ES-I3 (cell line): ENCODE measurements around the gene HES7.
A peak's percentile ranks its signal among the peaks of the same experiment; 100 is the strongest.

Source experiments
- H3K36me3 ChIP-seq: 2 replicates; pipeline ENCODE4 v1.6.1; 2013; ENCODE audit warnings: mild to moderate bottlenecking, low read length, control low read depth, moderate library complexity; ENCODE audit not compliant: insufficient read depth
- H3K4me1 ChIP-seq: 2 replicates; pipeline ENCODE4 v1.6.1; 2013; ENCODE audit warnings: mild to moderate bottlenecking, control low read depth, low read length; ENCODE audit not compliant: insufficient read depth
- H3K9ac ChIP-seq: 2 replicates; pipeline ENCODE4 v1.6.1; 2013; ENCODE audit warnings: low read depth, mild to moderate bottlenecking, low read length, moderate library complexity
- H3K9me3 ChIP-seq: 2 replicates; pipeline ENCODE4 v1.6.1; 2013; ENCODE audit warnings: mild to moderate bottlenecking, low read length, moderate library complexity; ENCODE audit not compliant: control insufficient read depth, insufficient read depth

The HES7 gene

DNA sequence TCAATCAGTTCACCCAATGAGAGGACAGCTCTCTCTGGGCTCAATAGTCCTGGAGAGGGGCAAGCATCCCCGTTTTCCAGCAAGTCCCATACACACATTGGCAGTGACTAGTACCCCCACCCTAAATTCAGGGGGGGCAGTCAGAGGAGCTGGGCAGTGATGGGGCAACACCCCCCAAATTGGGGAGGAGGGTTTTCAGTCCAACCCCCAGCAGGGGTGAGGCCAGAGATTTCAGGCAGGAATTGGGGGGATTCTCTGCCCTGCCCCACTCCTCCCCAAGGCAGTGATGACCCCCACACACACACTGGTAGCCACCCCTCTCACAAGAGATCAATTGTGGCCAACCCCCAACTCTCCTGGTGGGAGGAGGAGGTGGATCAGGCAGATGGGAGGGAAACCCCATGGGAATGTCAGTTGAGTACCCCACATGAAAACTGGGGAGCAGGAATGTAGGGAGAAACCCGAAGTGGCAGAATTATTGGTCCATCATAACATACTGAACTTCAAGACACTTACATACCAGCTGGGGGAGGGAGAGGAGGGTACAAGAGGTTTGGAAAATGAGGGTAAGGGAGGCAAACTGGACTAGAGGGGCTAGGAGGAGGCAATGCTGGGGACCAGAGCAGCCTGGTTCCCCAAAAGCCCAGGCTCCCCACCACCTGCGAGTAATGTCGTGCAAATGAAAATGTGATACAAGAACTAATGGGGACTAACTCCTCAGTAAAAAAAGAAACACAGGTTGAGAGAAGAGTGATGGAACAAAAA is 35.7 kb upstream of the HES7 start:
- H3K4me1 ChIP-seq: peaks cover 19% of the 10 kb centered on the region
- no peak overlapping the region for H3K9ac ChIP-seq
- no peaks in the 10 kb centered on the region for H3K9me3 ChIP-seq
- H3K36me3 ChIP-seq: peaks cover 12% of the 10 kb centered on the region

DNA sequence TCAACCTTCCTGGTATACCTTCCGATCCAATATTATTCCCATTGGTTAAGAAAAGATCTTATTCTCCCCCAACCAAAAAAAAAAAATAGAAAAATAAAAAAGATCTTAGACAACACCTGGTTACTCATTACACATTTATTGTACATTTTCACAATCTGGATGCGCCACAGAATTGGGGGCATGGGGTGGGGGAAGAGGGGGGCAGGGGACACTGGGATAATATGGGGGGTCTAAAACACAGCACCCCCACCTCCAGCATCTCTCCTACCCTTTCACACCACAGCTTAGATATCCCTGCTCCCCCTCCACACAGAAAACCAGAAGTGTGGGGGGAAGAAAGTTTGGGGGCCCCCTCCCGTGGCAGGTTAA is 35.1 kb upstream of the HES7 start:
- Histone ChIP-seq H3K9ac (no peak overlapping the region), H3K36me3 (peaks cover 12% of the 10 kb centered on the region), H3K9me3 (no peaks in the 10 kb centered on the region), H3K4me1 (peaks cover 14% of the 10 kb centered on the region)

DNA sequence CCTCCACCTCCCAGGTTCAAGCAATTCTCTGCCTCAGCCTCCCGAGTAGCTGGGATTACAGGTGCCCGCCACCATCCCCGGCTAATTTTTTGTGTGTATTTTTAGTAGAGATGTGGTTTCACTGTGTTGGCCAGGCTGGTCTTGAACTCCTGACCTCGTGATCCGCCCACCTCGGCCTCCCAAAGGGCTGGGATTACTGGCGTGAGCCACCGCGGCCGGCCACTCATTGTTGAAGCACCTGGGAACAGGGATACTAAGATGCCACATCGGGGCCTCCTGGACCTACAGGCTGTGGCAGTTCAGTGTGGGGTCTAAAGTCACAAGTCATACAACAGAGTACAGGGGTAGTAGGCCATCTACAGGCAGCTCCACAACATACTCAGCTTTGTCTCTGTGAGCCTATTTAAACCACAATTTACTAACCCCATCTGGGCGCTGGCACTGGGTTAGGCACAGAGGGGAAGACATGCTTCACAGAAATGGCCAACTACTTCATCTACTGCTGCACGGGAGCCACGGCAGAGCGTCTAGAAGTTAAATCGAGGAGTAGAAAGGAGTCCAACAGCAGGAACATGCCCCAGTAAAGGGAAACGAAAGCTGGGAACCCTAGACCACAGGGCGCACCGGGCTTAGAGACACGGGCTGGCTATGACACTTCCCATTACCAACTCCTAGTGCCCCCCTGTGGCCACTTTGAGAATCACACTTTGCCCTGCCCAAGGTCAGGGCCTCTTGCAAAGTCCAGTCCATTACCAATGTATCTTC is 34.5 kb upstream of the HES7 start:
- H3K36me3 ChIP-seq: peaks cover 12% of the 10 kb centered on the region
- H3K4me1 ChIP-seq: peaks cover 11% of the 10 kb centered on the region
- H3K9ac ChIP-seq: no peak overlapping the region
- no peaks in the 10 kb centered on the region for H3K9me3 ChIP-seq

DNA sequence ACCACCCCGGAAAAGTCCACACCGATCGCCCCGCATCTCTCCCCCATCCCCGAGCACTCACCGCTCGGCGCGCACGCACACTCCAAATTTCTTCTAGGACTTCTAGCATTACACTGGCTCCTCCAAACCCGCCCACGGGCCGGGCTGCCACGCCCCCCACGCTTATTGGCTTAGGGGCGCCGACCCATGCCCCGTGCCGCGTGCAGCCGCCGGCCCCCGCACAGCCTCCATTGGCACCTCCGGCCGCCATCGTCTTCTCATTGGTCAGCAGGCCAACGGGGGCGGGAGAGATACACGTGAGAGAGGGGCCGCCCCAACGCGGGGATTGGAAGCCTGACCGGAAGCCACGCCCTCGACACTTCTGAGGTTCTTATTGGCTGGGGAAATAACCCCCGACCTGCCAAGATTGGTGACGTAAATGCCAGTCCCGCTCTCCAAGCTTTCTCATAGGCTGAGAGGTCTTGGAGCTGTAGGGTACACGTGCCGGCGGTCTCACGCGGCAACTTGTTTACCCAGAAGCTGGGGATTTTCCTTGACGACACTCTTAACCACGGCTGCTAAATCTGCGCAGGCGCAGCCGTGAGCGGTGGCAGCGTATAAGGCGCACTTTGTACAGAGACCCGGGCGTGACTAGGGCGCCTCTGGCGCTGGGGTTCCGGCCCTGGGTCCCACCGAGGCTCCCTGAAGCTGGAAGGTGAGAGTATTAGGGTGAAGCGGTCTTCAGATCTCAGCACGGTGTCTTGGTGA is 32.5 kb upstream of the HES7 start:
- H3K4me1 ChIP-seq: peaks cover 17% of the 10 kb centered on the region
- no peaks in the 10 kb centered on the region for H3K9me3 ChIP-seq
- H3K36me3 ChIP-seq: peaks cover 12% of the 10 kb centered on the region
- peak overlapping the region; percentile 80 for H3K9ac ChIP-seq

DNA sequence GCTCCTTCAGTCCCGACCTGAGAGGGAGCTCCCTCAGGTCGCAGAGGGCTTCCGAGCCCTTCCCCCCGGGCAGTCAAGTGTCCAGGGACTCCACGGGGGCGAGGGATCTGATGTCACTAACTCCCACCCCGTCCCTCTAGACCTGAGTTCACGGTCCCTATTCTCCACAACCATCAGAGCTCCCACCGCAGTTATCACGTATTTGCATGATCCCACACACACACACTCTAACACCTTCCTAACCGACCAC is 32.0 kb upstream of the HES7 start:
- Histone ChIP-seq H3K36me3 (peaks cover 7% of the 10 kb centered on the region), H3K9me3 (no peaks in the 10 kb centered on the region), H3K4me1 (peaks cover 17% of the 10 kb centered on the region), H3K9ac (peak overlapping the region; percentile 80)

DNA sequence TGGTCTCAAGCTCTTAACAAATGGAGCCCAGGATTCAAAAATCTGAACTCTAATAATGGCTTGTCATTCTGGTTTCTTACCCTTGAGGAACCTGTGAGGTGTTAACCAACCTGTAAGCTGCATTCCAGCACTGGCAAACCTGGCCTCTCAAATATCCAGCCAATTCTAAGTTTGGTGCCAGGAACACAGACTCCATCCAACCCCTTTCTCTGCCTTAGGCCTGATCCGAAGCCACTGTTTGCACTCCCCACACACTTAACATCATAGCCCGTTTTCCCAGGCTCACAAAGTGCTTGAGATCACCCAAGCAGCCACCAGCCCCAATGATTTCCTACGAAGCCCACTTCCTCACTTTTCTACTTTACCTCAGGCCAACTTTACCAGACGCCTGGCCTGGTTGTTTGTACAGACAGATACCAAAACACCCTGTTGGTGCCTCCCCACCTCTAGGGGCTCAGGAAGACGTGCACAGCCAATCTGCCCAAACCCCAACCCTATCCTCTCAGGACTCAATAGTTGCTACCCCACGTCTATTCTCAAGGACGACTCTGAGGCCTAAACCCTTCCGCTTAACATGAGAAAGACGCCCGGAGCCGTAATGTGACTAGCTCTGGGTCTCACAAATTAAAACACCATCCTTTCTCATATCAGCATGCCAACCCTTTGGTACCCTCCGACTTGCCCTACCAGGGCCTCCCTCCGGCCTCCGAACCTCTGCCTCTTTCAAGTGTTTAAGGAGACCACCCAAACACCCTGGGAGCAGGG is 31.5 kb upstream of the HES7 start:
- H3K4me1 ChIP-seq: peaks cover 17% of the 10 kb centered on the region

DNA sequence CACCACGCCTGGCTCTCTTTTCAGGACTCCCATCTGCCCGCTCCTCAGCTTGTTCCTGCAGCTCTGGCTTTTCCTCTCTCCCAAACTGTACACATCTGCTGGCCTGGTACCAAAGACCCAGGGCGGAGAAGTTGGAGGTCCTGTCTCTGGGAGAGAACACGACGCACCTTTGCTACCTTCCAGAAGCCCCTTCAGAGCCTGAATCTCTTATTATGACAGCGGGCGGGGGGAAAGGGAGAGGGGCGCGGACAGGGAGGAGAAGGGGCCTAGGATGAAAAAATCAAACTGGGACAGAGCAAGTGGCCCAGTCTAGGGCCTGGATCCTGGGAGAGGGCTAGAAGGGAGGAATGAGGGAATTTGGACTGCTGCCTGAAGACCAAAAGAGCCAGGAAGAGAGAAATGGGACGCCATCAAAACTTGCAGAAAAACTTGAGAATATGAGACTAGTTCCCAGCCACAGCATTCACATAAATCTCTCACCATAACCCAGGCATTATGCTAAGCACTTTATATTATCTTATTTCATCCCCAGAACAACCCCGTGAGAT is 30.8 kb upstream of the HES7 start:
- H3K36me3 ChIP-seq: 0 out of 2 replicates have a peak, but pooled peaks cover under 1% of the 10 kb centered on the region
- no peaks in the 10 kb centered on the region for H3K9me3 ChIP-seq
- H3K4me1 ChIP-seq: peaks cover 17% of the 10 kb centered on the region
- peak overlapping the region; percentile 80; the same call in 1 of the 2 replicates for H3K9ac ChIP-seq

More for the DNA sequence above, 31.5 kb upstream of the HES7 start:
- Histone ChIP-seq H3K9me3 (no peaks in the 10 kb centered on the region), H3K36me3 (peaks cover 6% of the 10 kb centered on the region; the same call in 1 of the 2 replicates), H3K9ac (peak overlapping the region; percentile 80)

DNA sequence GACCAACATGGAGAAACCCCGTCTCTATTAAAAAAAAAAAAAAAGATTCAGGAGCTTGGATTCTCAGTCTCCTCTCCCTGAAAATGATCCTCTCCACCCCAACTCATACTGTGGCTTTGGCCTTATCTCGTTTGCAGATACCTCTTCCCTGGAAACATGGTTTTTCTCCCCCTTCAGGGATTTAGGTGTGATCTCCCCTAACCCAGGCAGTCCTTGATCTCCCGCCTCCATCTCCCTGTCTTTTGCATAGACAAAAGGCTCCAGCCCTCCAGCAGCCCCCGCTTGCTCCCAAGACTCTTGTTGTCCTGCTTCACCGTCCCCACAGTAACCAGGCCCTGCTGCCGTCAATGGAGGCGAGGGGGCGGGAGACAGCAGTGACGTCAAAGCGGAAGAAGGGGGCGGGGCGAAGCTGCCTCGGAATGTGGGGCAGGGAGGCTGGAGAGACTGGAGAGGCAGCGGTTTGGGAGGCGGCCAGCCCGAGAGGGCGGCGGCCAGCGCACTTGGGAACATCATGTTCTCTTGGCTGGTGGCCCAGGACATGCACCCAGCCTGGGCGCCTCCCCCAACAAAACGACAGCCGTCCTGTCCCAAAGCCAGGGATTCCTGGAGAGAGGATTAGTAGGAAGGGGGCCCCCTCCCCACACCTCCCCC is 30.2 kb upstream of the HES7 start:
- Histone ChIP-seq H3K4me1 (peaks cover 17% of the 10 kb centered on the region), H3K9ac (peak overlapping the region; percentile 80)

DNA sequence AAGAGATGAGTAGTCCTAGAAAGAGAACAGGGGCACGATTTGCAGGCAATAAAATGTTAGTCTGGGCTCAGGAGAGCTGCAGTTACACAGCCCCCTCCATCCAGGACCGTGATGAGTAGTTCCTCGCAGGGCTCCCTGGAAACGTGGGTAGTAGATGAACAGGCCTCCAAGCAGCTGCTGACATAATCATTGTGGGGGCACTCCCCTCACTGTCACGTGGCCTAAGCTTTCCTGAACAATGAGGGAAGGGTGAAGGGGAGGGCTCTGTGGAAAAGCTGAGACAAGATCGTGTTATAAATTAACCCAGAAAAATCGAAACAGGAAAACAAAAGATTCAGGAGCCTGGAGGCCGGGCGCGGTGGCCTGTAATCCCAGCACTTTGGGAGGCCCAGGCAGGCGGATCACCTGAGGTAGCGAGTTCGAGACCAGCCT is 29.6 kb upstream of the HES7 start:
- peak overlapping the region; percentile 80; the same call in 1 of the 2 replicates for H3K9ac ChIP-seq
- no peaks in the 10 kb centered on the region; the same call in 1 of the 2 replicates for H3K36me3 ChIP-seq

More for the DNA sequence above, 30.2 kb upstream of the HES7 start:
- no peaks in the 10 kb centered on the region for H3K9me3 ChIP-seq
- H3K36me3 ChIP-seq: no peaks in the 10 kb centered on the region; the same call in 1 of the 2 replicates

DNA sequence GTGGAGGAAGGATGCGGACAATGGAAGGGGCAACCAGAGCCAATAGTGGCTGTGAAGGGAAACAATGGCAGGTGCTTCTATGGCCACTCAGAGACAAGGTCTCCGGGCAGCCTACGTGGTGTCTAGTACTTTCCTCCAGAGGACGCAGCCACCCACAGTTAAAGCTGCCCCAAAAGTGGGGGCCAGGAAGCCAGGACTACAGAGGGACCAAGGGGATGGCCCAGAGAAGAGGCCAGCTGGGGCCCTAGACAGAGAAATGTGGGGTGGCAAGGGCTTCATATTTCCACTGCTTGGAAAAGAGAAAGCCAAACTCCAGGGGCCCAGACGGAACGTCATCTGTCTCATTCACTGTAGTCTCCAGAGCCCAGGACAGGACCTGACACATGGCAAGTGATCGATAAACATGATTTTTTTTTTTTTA is 29.1 kb upstream of the HES7 start:
- peaks cover 17% of the 10 kb centered on the region for H3K4me1 ChIP-seq
- no peaks in the 10 kb centered on the region; the same call in 1 of the 2 replicates for H3K36me3 ChIP-seq
- no peaks in the 10 kb centered on the region for H3K9me3 ChIP-seq
- H3K9ac ChIP-seq: no peak overlapping the region; the same call in 1 of the 2 replicates

More for the DNA sequence above, 29.6 kb upstream of the HES7 start:
- Histone ChIP-seq H3K4me1 (peaks cover 17% of the 10 kb centered on the region), H3K9me3 (no peaks in the 10 kb centered on the region)

DNA sequence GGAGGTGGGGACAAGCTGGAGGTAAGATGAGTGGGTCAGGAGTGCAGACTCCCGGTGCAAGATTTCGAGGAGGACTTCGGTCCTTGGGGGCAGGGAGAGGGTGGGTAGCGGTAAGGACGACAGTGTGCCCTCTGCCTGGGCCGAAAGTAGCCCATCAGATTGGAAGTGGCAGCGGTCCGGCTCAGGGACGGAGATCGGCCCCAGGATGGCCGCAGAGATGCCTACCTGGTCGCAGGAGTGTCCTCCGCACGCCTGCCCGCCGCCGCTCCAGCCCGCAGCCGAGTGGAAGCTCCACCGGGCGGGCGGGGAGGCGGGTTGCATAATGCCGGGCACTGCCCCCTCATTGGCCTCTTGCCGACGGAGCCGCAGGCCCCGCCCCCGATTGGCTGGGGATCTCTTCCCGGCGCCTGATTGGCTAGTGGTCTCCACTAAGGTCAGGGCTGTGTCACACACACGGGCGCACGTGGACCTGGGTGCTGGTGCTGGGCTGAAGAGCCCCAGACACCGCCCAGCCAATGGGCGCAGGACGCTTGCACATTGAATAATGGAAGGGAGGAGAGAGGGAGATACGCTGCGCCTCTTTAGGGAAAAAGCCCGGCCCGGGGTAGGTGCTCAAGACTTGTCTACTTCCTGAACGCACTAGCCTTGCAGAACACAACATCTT is 28.3 kb upstream of the HES7 start, which contains the start of gene PER1:
TSS of gene PER1 (minus strand) at position 293 of the 664 bp plus-strand sequence. CDS start 1,698 bp downstream, outside the sequence.
- Histone ChIP-seq H3K9me3 (no peaks in the 10 kb centered on the region), H3K4me1 (peaks cover 17% of the 10 kb centered on the region), H3K9ac (peak within 1 kb of the TSS; percentile 68), H3K36me3 (no peaks in the 10 kb centered on the region; the same call in 1 of the 2 replicates)

DNA sequence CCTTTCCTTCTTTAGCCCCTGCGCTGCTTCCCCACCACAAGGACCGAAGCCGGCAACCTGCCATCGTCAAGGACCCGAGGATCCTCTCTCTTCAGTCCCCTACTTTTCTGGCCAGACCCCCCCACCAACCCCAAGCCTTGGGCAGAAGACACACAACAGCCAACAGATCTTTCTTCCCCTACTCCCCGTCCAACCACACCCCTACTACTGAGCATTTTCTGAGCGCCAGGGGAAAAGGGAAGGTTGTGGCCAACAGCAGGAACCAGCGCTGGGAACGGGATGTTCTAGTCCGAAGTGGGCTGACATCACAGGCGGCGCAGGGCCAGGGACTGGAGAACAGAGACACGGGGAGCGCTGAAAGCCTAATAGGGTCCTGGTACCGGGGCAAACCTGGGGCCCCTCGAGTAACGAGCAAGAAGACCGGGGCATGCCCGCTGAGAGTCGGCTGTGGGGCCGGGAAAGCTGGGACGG is 27.8 kb upstream of the HES7 start:
- H3K9me3 ChIP-seq: no peaks in the 10 kb centered on the region

More for the DNA sequence above, 27.8 kb upstream of the HES7 start:
- Histone ChIP-seq H3K9ac (peak overlapping the region; percentile 68), H3K4me1 (peaks cover 17% of the 10 kb centered on the region), H3K36me3 (no peaks in the 10 kb centered on the region; the same call in 1 of the 2 replicates)
